Activated naive CD8-positive, alpha-beta T cell treated with anti-CD3 and anti-CD28 coated beads for 36 hours (primary cell): ENCODE results near the gene BRICD5. TPM values are rescaled to one million over a fixed set of nuclear protein-coding genes. Genes with fewer than 3 reads are reported as not detected.
"Not testable (repeated sequence)": the region's sequence is repeated elsewhere in the genome, so short reads cannot be mapped to it uniquely, and the experiment has no call there.

Source experiments
- DNase-seq: peaks from one replicate; pipeline ENCODE4 v3.0.0; 2021
- H3K27ac Mint-ChIP-seq: one replicate; pipeline ENCODE4 v1.8.0; 2022; ENCODE audit warnings: mild to moderate bottlenecking, moderate library complexity, mixed read lengths
- H3K27me3 Mint-ChIP-seq: one replicate; pipeline ENCODE4 v1.8.0; 2022; ENCODE audit warnings: mild to moderate bottlenecking, mixed read lengths
- H3K36me3 Mint-ChIP-seq: one replicate; pipeline ENCODE4 v1.8.0; 2021; ENCODE audit warnings: mild to moderate bottlenecking, mixed read lengths
- H3K4me1 Mint-ChIP-seq: one replicate; pipeline ENCODE4 v1.8.0; 2021; ENCODE audit warnings: mixed read lengths
- H3K4me3 Mint-ChIP-seq: one replicate; pipeline ENCODE4 v1.8.0; 2022; ENCODE audit warnings: mild to moderate bottlenecking, moderate library complexity, mixed read lengths
- H3K9me3 Mint-ChIP-seq: one replicate; pipeline ENCODE4 v1.8.0; 2022; ENCODE audit warnings: mixed read lengths
- total RNA-seq, 2 experiments: library from RNA; stranded (reverse); gene quantifications; one replicate each; pipeline ENCODE4 v1.2.3, GENCODE V29; 2021

Gene BRICD5
- 1 to 10 TPM; 2.3 to 6.4 TPM for total RNA-seq

DNA sequence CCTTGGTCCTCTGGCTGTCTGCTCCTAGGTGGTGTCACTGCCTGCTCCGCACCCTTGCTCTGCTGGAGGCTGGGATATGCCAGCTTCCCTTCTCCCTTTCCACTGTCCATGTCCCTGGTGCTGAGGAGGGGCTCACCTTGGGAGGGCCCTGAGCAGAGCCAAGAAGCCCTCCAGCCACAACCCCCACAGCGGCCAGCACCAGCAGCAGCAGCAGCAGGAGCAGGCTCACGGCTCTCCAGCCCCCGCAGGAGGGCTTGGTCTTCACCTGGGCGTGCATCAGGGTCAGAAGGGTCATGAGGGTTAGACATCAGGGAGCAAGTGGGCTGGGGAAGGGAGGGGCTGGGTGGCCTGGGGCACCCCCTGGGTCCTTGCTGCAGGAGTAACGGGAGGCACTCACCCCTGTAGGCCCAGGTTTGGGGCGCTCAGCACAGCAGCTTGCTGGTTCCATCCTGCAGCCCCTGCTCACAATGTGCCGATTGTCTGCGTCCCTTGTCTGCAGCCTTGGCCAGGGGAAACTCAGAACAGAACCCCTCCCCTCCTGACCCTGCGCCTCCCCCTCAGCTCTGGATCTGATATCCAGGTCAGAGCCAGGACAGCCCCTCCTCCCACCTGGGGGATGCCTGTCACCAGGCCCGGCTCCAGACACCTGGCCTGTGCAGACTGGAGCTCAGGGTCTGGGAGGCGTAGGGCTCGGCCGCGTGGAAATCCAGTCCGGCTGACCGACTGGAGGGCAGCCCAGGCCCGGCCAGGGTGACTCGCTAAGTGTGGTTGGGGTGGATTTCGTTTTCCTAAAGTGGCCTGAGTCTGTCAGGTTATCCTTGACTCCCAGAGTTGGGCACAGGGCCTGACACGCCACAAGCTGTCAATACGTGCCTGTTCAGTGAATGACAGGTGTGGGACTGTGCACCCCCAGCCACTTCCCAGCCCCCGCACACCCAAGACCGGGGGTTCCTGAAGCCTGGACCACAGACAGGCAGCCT, at the start of gene BRICD5:
Gene BRICD5 (minus strand): TSS at position 478 of the 980 bp plus-strand sequence. CDS start 30 bp downstream, at position 448.
- Mint-ChIP-seq H3K4me3 (no peak within 1 kb of the TSS), H3K9me3 (no peaks in the 10 kb centered on the region), H3K4me1 (peaks cover 26% of the 10 kb centered on the region), H3K36me3 (peaks cover 36% of the 10 kb centered on the region), H3K27ac (peak within 1 kb of the TSS; percentile 56), H3K27me3 (no peaks in the 10 kb centered on the region)
- no peak for DNase-seq

- DNase-seq, result no peak
- Mint-ChIP-seq H3K27me3 (no peaks in the 10 kb centered on the region), H3K9me3 (no peaks in the 10 kb centered on the region), H3K4me3 (no peak overlapping the region), H3K27ac (no peak overlapping the region), H3K4me1 (peaks cover 19% of the 10 kb centered on the region), H3K36me3 (peaks cover 52% of the 10 kb centered on the region)
These were observed 49.6 kb upstream of the BRICD5 start for GRCh38 chr16:2260250-2260649.

DNA sequence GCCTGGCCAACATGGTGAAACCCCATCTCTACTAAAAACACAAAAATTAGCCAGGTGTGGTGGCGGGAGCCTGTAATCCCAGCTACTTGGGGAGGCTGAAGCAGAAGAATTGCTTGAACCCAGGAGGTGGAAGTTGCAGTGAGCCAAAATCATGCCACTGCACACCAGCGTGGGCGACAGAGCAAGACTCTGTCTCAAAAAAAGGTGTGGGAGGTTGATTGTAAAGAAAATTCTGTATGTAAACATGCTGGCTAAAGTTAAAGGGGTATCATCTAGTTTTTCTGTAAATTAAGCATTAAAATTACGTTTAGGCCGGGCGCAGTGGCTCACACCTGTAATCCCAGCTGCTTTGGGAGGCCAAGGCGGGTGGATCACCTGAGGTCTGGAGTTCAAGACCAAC, 47.9 kb upstream of the BRICD5 start:
- H3K9me3 Mint-ChIP-seq, H3K27me3 Mint-ChIP-seq, H3K4me1 Mint-ChIP-seq, H3K4me3 Mint-ChIP-seq, DNase-seq: not testable (repeated sequence)
- H3K27ac Mint-ChIP-seq, result peak overlapping the region; percentile 38
- H3K36me3 Mint-ChIP-seq, result peaks cover 51% of the 10 kb centered on the region

- Mint-ChIP-seq H3K27me3 (no peaks in the 10 kb centered on the region), H3K4me1 (peaks cover 8% of the 10 kb centered on the region), H3K4me3 (no peak overlapping the region), H3K9me3 (no peaks in the 10 kb centered on the region), H3K27ac (peak overlapping the region; percentile 5), H3K36me3 (peaks cover 47% of the 10 kb centered on the region)
- no peak for DNase-seq
These were observed 47.1 kb upstream of the BRICD5 start for GRCh38 chr16:2257726-2258125.

GRCh38 chr16:2256531-2257140, 46.0 kb upstream of the BRICD5 start:
- Mint-ChIP-seq H3K27ac (peak overlapping the region; percentile 43), H3K9me3 (no peaks in the 10 kb centered on the region), H3K27me3 (no peaks in the 10 kb centered on the region), H3K4me3 (no peak overlapping the region), H3K4me1 (peaks cover 9% of the 10 kb centered on the region), H3K36me3 (peaks cover 39% of the 10 kb centered on the region)
- no peak for DNase-seq

GRCh38 chr16:2253293-2253692, 42.6 kb upstream of the BRICD5 start:
- Mint-ChIP-seq H3K4me3 (no peak overlapping the region), H3K9me3 (no peaks in the 10 kb centered on the region), H3K36me3 (peaks cover 40% of the 10 kb centered on the region), H3K27me3 (no peaks in the 10 kb centered on the region), H3K4me1 (peaks cover 10% of the 10 kb centered on the region), H3K27ac (peak overlapping the region; percentile 55)
- no peak for DNase-seq

DNA sequence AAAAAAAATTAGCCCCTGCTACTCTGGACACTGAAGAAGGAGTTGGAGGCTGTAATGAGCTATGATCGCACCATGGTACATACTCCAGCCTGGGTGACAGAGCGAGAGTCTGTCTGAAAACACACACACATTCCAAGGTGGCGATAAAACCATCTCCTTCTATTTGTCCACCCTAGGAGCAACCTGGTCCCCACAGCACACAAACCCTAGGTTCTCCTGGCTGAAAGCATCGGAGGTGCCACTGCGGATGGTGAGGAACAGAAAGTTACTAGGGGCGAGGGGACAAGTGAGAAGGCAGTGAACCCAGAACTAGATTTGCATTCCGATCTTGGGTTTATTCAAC, 42.1 kb upstream of the BRICD5 start:
- H3K36me3 Mint-ChIP-seq, result peaks cover 39% of the 10 kb centered on the region
- no peak overlapping the region for H3K4me3 Mint-ChIP-seq
- no peaks in the 10 kb centered on the region for H3K27me3 Mint-ChIP-seq
- H3K9me3 Mint-ChIP-seq, result no peaks in the 10 kb centered on the region
- H3K27ac Mint-ChIP-seq, result peak overlapping the region; percentile 55
- H3K4me1 Mint-ChIP-seq, result peaks cover 10% of the 10 kb centered on the region
- DNase-seq, result no peak

GRCh38 chr16:2251296-2252111, 40.8 kb upstream of the BRICD5 start, which contains the start of gene ECI1:
Gene ECI1, minus strand, starts transcription at chr16:2251587. Its CDS starts 21 bp downstream, at chr16:2251566.
- Mint-ChIP-seq H3K9me3 (no peaks in the 10 kb centered on the region), H3K4me3 (peak within 1 kb of the TSS; percentile 91), H3K27me3 (no peaks in the 10 kb centered on the region), H3K4me1 (peaks cover 7% of the 10 kb centered on the region), H3K36me3 (peaks cover 34% of the 10 kb centered on the region), H3K27ac (peak within 1 kb of the TSS; percentile 92)
- peak; percentile 88 for DNase-seq

DNA sequence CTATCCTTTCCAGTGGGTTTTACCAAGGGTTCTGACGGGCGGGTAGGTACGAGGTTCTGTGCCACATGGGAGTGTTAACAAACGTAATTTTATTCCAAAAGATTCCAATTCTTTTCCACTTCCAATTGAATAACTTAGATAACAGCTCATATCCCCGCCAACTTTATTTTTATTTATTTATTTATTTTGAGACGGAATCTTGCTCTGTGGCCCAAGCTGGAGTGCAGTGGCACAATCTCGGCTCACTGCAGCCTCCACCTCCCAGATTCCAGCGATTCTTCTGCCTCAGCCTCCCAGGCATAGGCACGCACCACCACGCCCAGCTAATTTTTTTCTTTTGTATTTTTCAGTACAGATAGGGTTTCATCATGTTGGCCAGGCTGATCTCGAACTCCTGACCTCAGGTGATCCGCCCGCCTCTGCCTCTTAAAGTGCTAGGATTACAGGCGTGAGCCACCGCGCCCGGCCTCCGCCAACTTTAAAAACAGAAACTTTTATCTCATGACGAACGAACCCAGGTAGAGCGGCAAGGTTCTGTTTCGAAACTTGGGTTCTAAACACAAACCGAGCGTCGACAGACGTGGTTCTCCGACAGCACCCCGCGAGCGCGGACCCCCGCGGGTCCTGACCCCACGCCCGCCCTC, 40.1 kb upstream of the BRICD5 start:
- H3K27ac Mint-ChIP-seq, result peak overlapping the region; percentile 92
- H3K4me3 Mint-ChIP-seq, result peak overlapping the region; percentile 91
- H3K36me3 Mint-ChIP-seq, result peaks cover 28% of the 10 kb centered on the region
- H3K27me3 Mint-ChIP-seq, result no peaks in the 10 kb centered on the region
- no peaks in the 10 kb centered on the region for H3K9me3 Mint-ChIP-seq
- no peak for DNase-seq
- H3K4me1 Mint-ChIP-seq, result peaks cover 7% of the 10 kb centered on the region

DNA sequence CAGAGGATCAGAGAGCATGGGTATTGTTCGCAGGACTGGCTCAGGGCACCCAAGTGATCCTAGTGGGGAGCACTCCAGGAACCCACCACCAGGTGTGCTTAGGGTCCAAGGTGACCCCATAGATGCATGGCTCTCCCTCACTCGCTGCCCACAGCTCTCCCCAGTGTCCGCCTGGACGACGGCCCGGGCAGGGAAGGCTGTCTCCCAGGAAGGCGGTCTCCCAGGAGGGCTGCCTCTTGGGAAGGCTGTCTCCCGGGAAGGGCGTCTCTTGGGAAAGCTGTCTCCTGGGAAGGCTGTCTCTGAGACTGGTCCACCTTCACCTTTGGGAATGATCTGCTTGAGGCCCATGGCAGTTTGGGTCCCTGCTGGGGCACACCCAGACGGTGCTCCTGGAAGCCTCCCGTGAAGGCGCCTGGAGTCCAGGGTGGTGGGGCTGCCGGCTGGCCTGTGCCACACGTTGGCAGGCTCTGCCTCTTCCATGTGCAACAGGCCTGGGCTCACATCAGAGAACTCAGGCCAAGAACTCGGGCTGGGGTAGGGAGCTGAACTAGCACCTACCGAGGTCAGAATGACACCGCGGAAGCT, 35.7 kb upstream of the BRICD5 start:
- no peaks in the 10 kb centered on the region for H3K9me3 Mint-ChIP-seq
- H3K4me1 Mint-ChIP-seq, result peaks cover 4% of the 10 kb centered on the region
- H3K4me3 Mint-ChIP-seq, result no peak overlapping the region
- no peak for DNase-seq
- H3K27ac Mint-ChIP-seq, result no peak overlapping the region
- H3K27me3 Mint-ChIP-seq, result no peaks in the 10 kb centered on the region
- H3K36me3 Mint-ChIP-seq, result peaks cover 11% of the 10 kb centered on the region

- Mint-ChIP-seq H3K27me3 (no peaks in the 10 kb centered on the region), H3K9me3 (no peaks in the 10 kb centered on the region), H3K4me1 (no peaks in the 10 kb centered on the region), H3K4me3 (no peak overlapping the region), H3K36me3 (peaks cover 8% of the 10 kb centered on the region), H3K27ac (no peak overlapping the region)
- DNase-seq, result no peak
These were observed 34.5 kb upstream of the BRICD5 start for GRCh38 chr16:2244926-2245795.

GRCh38 chr16:2244301-2244700, 33.6 kb upstream of the BRICD5 start:
- H3K4me1 Mint-ChIP-seq, result no peaks in the 10 kb centered on the region
- peaks cover 6% of the 10 kb centered on the region for H3K36me3 Mint-ChIP-seq
- H3K9me3 Mint-ChIP-seq, result no peaks in the 10 kb centered on the region
- H3K4me3 Mint-ChIP-seq, result no peak overlapping the region
- no peaks in the 10 kb centered on the region for H3K27me3 Mint-ChIP-seq
- no peak overlapping the region for H3K27ac Mint-ChIP-seq
- DNase-seq, result no peak

GRCh38 chr16:2243781-2244180, 33.1 kb upstream of the BRICD5 start:
- Mint-ChIP-seq H3K9me3 (no peaks in the 10 kb centered on the region), H3K27me3 (no peaks in the 10 kb centered on the region), H3K27ac (no peak overlapping the region), H3K4me1 (no peaks in the 10 kb centered on the region), H3K4me3 (no peak overlapping the region), H3K36me3 (peaks cover 3% of the 10 kb centered on the region)
- no peak for DNase-seq
